HT1080 (cell line): ENCODE results near the gene FNBP1. TPM values are rescaled to one million over a fixed set of nuclear protein-coding genes. Genes with fewer than 3 reads are reported as not detected.
A peak's percentile ranks its signal among the peaks of the same experiment; 100 is the strongest.
"Not testable (repeated sequence)": the region's sequence is repeated elsewhere in the genome, so short reads cannot be mapped to it uniquely, and the experiment has no call there.

Source experiments
- DNase-seq: peaks from one replicate; pipeline ENCODE4 v3.0.0-alpha.2; 2015; ENCODE audit warnings: low read depth
- total RNA-seq: library from RNA; depleted of rRNA; stranded (reverse); fragments of >200 nt; shearing (Covaris generic); gene quantifications from 2 replicates; pipeline ENCODE4 v1.2.3, GENCODE V29; 2014

FNBP1 gene
- total RNA-seq, 1 experiment from 2014 or later: 18.4 TPM

- DNase-seq: peak; percentile 66
Observed at GRCh38 chr9:129995409-129996160, 47.4 kb downstream of the FNBP1 start.

- DNase-seq: no peak
Observed at GRCh38 chr9:129994882-129995281, 48.1 kb downstream of the FNBP1 start.

GRCh38 chr9:129991139-129991538 lies 51.9 kb downstream of the FNBP1 start:
- DNase-seq: not testable (repeated sequence)

- DNase-seq: peak; percentile 5
Observed at GRCh38 chr9:129990269-129991010, 52.5 kb downstream of the FNBP1 start.

- DNase-seq: peak; percentile 59
Observed at GRCh38 chr9:129989740-129990139, 53.2 kb downstream of the FNBP1 start.

- DNase-seq: no peak
Observed at GRCh38 chr9:129989362-129989708, 53.7 kb downstream of the FNBP1 start.

GRCh38 chr9:129988607-129989361 lies 54.2 kb downstream of the FNBP1 start:
- DNase-seq: no peak

GRCh38 chr9:129987941-129988340 lies 55.0 kb downstream of the FNBP1 start:
- DNase-seq: no peak

GRCh38 chr9:129987047-129987446 lies 55.9 kb downstream of the FNBP1 start:
- no peak for DNase-seq

GRCh38 chr9:129984589-129984988 lies 58.4 kb downstream of the FNBP1 start:
- not testable (repeated sequence) for DNase-seq

- no peak for DNase-seq
Observed at GRCh38 chr9:129983891-129984290, 59.1 kb downstream of the FNBP1 start.

- DNase-seq: no peak
Observed at GRCh38 chr9:129981180-129981907, 61.6 kb downstream of the FNBP1 start.

GRCh38 chr9:129980224-129980623 lies 62.8 kb downstream of the FNBP1 start:
- not testable (repeated sequence) for DNase-seq

- DNase-seq: no peak
Observed at GRCh38 chr9:129979071-129979745, 63.8 kb downstream of the FNBP1 start.

- DNase-seq: no peak
Observed at GRCh38 chr9:129972816-129973215, 70.2 kb downstream of the FNBP1 start.

- DNase-seq: peak; percentile 64
Observed at GRCh38 chr9:129968690-129969485, 74.1 kb downstream of the FNBP1 start.

GRCh38 chr9:129964901-129965734 lies 77.9 kb downstream of the FNBP1 start:
- peak; percentile 17 for DNase-seq

- DNase-seq: peak; percentile 17
Observed at GRCh38 chr9:129962889-129963703, 79.9 kb downstream of the FNBP1 start.
